G401 (cell line): ENCODE results near the gene IZUMO1. TPM values are rescaled to one million over a fixed set of nuclear protein-coding genes. Genes with fewer than 3 reads are reported as not detected.

Experiments
- DNase-seq: peaks from one replicate; pipeline ENCODE4 v3.0.0-alpha.2; 2015; ENCODE audit warnings: low spot score
- in situ Hi-C: cut with HindIII; loops from 2 replicates; pipeline ENCODE4 v1.10.0; 2016; ENCODE audit warnings: low sequenced_read_pairs, mixed read lengths
- total RNA-seq: library from RNA; depleted of rRNA; stranded (reverse); fragments of >200 nt; shearing (Covaris generic); gene quantifications from 2 replicates; pipeline ENCODE4 v1.2.3, GENCODE V29; 2014

IZUMO1 gene
- total RNA-seq, 1 experiment from 2014 or later, result not detected

GRCh38 chr19:48760504-48761205 is 13.9 kb upstream of the IZUMO1 start:
- in situ Hi-C loops, result no loop called here
- no peak for DNase-seq

- DNase-seq, result no peak
- in situ Hi-C loops, result no loop called here
Measured at GRCh38 chr19:48757741-48758144, 11.0 kb upstream of the IZUMO1 start.

- in situ Hi-C loops, result no loop called here
- DNase-seq, result no peak
Measured at GRCh38 chr19:48757089-48757675, 10.5 kb upstream of the IZUMO1 start.

- DNase-seq, result no peak
- in situ Hi-C loops, result no loop called here
Measured at GRCh38 chr19:48756686-48757085, 10.0 kb upstream of the IZUMO1 start.

- in situ Hi-C loops, result no loop called here
Measured at GRCh38 chr19:48756212-48756611, 9.5 kb upstream of the IZUMO1 start.

GRCh38 chr19:48755787-48756186 is 9.1 kb upstream of the IZUMO1 start:
- in situ Hi-C loops, result no loop called here
- DNase-seq, result no peak

More at GRCh38 chr19:48756212-48756611, 9.5 kb upstream of the IZUMO1 start:
- no peak for DNase-seq

- DNase-seq, result no peak
- in situ Hi-C loops, result no loop called here
Measured at GRCh38 chr19:48755084-48755641, 8.5 kb upstream of the IZUMO1 start, which contains the start of gene FGF21. Gene FGF21 (plus strand): TSS chr19:48755524. CDS start chr19:48756237, 713 bp downstream.

GRCh38 chr19:48752496-48753365 is 6.0 kb upstream of the IZUMO1 start, which contains the start of gene FUT1:
Gene FUT1 (minus strand): TSS chr19:48752641. CDS start chr19:48751281, 1,360 bp downstream.
- in situ Hi-C loops, result no loop called here
- peak; percentile 84 for DNase-seq

GRCh38 chr19:48751845-48752495 is 5.3 kb upstream of the IZUMO1 start:
- in situ Hi-C loops, result no loop called here
- DNase-seq, result peak; percentile 54

- in situ Hi-C loops, result no loop called here
- DNase-seq, result no peak
Measured at GRCh38 chr19:48750771-48751504, 4.2 kb upstream of the IZUMO1 start.

GRCh38 chr19:48750351-48750750 is 3.6 kb upstream of the IZUMO1 start:
- in situ Hi-C loops, result no loop called here

GRCh38 chr19:48749571-48750198 is 3.0 kb upstream of the IZUMO1 start:
- in situ Hi-C loops, result no loop called here
- DNase-seq, result no peak

More at GRCh38 chr19:48750351-48750750, 3.6 kb upstream of the IZUMO1 start:
- no peak for DNase-seq

GRCh38 chr19:48746110-48746509 is 599 bp downstream of the IZUMO1 start:
- in situ Hi-C loops, result no loop called here
- DNase-seq, result peak; percentile 19

GRCh38 chr19:48745208-48745995 is 1.3 kb downstream of the IZUMO1 start:
- in situ Hi-C loops, result no loop called here
- DNase-seq, result peak; percentile 95

- in situ Hi-C loops, result no loop called here
- no peak for DNase-seq
Measured at GRCh38 chr19:48742096-48742495, 4.6 kb downstream of the IZUMO1 start.

- in situ Hi-C loops, result no loop called here
- peak; percentile 66 for DNase-seq
Measured at GRCh38 chr19:48741129-48741999, 5.3 kb downstream of the IZUMO1 start.
